GM18909 (cell line): ENCODE results near the gene COX6A2.
"Not testable (repeated sequence)": the region's sequence is repeated elsewhere in the genome, so short reads cannot be mapped to it uniquely, and the experiment has no call there.

Source experiments
- ATAC-seq: cut with Tn5 transposase; IDR thresholded peaks from one replicate; pipeline ENCODE4 v1.9.1; 2021; ENCODE audit warnings: mild to moderate bottlenecking; ENCODE audit not compliant: unreplicated experiment, poor library complexity

COX6A2 gene

GRCh38 chr16:31464348-31464769 is 36.2 kb upstream of the COX6A2 start:
- ATAC-seq = no peak

DNA sequence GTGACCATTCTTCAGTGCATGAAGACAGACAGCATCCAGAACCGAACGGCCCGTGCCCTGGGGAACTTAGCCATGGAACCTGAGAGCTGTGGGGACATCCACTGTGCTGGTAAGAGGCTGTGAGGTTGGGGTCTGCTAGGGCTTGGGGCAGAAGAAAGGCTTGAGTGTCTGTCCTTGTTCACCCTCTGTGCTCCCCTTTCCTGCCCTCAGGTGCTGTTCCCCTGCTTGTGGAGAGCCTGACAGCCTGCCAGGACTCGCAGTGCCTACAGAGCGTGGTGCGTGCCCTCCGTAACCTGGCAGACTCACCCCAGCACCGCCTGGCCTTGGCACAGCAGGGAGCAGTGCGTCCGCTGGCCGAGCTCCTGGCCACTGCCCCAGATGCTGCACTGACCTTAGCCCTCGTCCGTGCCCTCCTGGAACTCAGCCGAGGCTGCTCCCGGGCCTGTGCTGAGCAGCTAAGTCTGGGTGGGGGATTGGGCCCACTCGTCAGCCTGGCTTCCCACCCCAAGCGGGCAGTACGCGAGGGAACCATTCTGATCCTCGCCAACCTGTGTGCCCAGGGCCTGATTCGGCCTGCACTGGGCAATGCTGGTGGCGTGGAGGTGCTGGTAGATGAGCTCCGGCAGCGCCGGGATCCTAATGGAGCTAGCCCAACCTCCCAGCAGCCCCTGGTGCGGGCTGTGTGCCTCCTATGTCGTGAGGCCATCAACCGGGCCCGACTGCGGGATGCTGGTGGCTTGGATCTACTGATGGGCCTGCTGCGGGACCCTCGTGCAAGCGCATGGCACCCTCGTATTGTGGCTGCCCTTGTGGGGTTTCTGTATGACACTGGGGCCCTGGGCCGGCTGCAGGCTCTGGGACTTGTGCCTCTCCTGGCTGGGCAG is 34.0 kb upstream of the COX6A2 start:
- ATAC-seq = no peak

DNA sequence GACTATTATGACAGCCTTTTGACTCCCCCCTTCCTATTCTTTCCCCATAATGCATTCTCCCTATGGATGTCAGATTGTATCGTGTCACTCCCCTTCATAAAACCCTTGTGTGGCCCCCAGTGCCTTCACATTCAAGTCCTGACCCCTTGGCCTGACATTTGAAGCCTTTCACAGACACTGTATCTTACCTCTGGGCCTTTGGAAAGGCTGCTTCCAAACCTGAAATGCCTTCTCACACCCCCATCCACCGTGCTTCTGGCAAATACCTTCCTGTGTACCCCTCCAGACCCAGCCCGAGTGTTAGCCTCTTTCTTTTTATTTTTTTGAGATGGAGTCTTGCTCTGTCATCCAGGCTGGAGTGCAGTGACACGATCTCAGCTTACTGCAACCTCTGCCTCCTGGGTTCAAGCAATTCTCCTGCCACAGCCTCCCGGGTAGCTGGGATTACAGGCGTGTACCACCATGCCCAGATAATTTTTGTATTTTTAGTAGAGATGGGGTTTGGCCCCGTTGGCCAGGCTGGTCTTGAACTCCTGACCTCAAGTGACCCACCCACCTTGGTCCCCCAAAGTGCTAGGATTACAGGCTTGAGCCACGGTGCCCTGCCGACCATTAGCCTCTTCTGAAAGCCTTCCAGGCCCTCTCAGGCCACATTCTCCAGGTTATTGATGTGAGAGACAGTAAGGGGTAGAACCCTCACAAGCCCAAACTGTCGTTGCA is 33.2 kb upstream of the COX6A2 start:
- no peak for ATAC-seq

- ATAC-seq = no peak
These were observed 32.4 kb upstream of the COX6A2 start for GRCh38 chr16:31460582-31461002.

GRCh38 chr16:31459687-31460581 is 31.8 kb upstream of the COX6A2 start:
- peak; percentile 75 for ATAC-seq

GRCh38 chr16:31458844-31459686 is 30.9 kb upstream of the COX6A2 start, which contains the start of gene ARMC5:
Gene ARMC5 (plus strand): TSS chr16:31459501. CDS start chr16:31459525, 24 bp downstream.
- ATAC-seq = peak; percentile 76

- ATAC-seq = peak; percentile 14
These were observed 30.1 kb upstream of the COX6A2 start for GRCh38 chr16:31458073-31458843.

- no peak for ATAC-seq
These were observed 28.8 kb upstream of the COX6A2 start for GRCh38 chr16:31456988-31457360.

- no peak for ATAC-seq
These were observed 27.6 kb upstream of the COX6A2 start for GRCh38 chr16:31455601-31456314.

DNA sequence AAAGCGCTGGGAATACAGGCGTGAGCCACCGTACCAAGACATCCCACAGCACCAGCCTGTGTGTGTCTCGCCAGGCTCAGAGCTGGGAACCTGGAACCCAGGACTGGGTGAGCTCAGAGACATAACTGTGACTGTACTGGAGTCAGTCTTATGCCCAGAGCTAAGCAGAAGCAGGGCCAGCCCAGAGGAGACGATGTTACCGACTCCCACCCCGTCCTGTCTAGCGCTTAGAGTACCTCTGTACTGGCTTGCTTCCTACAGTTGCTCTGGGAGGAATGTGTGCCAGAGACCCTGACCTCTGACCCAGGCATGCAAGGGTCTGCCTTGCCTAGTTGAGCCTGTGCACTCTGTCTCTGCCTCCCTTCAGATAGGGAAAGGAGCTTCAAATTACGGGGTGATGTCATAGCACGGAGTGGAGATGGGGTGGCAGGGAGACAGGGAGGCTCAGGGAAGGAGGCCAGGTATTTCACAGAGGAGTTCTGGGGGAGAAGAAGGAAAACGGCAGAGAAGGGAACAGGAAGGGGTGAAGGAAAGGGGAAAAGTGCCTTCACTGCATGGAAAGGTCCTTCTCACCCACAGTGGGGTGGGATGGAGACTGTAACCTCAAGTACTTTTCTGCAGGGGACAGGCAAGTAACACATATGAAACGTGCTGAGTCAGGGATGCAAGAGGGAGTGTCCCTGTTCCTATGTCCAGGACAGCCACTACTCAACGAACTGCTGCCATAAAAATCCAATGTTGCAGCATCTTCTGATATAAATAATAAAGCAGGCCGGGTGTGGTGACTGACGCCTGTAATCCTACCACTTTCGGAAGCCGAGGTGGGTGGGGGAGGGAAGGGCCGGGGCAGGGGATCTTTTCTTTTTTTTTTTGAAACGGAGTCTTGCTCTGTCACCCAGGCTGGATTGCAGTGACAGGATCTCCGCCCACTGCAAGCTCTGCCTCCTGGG is 25.4 kb upstream of the COX6A2 start:
- no peak for ATAC-seq

- no peak for ATAC-seq
These were observed 24.5 kb upstream of the COX6A2 start for GRCh38 chr16:31452631-31453106.

- ATAC-seq = peak; percentile 58
These were observed 23.7 kb upstream of the COX6A2 start for GRCh38 chr16:31451681-31452351.

- ATAC-seq = no peak
These were observed 23.0 kb upstream of the COX6A2 start for GRCh38 chr16:31451201-31451600.

- not testable (repeated sequence) for ATAC-seq
These were observed 17.8 kb upstream of the COX6A2 start for GRCh38 chr16:31445931-31446330.

DNA sequence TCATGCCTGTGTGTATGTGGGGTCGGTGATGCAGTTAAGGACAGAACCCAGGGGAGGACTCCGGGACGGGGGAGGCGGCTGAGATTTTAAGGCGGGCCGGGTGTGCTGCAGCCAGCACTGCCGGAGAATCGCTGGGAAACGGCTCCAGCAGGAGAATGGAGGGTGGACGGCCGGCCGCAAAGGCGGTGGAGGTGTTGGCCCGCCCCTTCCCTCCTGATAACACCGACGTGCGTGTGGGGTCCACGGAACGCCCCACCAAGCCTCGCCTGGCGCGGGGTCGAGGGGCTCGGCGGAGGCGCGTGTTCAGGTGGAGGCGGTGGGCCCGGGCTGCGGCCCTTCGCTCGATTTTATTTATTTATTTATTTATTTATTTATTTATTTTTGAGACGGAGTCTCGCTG is 13.8 kb upstream of the COX6A2 start:
- ATAC-seq = no peak

GRCh38 chr16:31440516-31441184 is 12.5 kb upstream of the COX6A2 start:
- ATAC-seq = no peak
